CD4-positive, alpha-beta T cell treated with Interleukin-6 for 4 hours (primary cell): Measurements from ENCODE around the gene CUL9.

Experiments used
- DNase-seq: peaks from one replicate; pipeline ENCODE4 v3.0.0-alpha.2; 2020; ENCODE audit warnings: mixed read lengths

Gene CUL9

DNA sequence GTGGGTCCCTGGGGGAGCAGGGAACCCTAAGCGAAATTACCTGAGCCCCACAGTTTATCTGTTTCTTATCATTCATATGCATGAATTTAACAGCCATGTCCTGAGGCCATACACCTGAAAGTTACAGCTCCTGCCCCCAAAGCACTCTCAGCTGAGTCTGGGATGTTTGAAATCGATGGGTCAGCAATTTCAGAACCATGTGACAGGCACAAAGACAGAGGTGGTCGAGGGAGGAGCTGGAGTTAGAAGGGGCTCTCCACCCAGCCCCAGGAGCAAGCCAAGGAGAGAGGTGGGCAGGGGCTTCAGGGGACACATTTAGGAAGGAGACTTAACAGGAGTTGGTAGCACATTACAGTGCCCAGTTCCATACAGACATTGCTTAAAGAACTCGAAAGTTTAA is 76.2 kb downstream of the CUL9 start:
- no peak for DNase-seq

DNA sequence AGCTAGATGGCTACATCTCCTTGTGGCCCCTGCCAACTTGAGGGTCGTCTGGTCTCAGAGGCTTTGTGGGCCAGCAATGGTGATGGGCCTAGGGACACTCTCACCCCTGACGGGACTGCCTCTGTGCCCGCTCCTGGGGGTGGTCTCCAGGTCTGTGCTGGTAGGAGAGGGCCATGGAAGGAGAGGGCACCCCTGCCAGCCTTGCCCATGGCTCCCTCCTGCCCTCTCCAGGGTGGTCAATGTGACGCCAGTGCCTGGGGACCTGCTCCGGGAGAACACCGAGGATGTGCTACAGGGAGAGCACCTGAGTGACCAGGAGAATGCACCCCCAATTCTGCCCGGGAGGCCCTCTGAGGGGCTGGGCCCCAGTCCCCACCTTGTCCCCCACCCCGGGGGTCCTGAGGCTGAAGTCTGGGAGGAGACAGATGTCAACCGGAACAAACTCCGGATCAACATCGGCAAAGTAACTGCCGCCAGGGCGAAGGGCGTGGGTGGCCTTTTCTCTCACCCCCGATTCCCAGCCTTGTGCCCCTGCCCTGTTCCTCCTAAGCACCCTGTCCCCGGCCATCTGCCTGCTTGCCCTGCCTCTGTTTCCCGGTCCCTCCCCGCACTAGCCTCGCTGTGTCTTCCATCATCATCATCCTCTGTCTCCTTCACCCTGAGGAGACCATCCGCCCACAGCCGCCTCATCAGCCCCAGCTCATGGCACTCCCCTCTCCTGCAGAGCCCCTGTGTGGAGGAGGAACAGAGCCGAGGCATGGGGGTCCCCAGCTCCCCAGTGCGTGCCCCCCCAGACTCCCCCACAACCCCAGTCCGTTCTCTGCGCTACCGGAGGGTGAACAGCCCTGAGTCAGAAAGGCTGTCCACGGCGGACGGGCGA is 77.1 kb downstream of the CUL9 start:
- no peak for DNase-seq

DNA sequence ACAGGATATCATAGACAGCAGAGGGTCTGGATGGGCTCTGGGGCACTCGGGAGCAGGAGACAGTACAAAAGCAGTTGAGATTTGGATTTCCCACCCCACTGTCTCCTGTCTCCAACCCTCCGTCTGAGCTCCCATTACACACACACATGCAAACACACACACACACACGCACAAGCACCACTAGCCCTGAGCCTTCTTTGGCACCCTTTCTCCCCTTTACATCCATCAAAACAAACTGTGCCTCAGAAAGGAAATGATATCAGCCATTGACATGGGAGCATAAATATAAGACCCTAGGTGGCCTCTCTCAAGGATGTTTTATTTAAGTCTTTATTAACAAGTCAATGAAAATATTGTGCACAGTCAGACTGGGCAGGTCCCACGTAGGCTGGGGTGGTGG is 78.8 kb downstream of the CUL9 start:
- no peak for DNase-seq

DNA sequence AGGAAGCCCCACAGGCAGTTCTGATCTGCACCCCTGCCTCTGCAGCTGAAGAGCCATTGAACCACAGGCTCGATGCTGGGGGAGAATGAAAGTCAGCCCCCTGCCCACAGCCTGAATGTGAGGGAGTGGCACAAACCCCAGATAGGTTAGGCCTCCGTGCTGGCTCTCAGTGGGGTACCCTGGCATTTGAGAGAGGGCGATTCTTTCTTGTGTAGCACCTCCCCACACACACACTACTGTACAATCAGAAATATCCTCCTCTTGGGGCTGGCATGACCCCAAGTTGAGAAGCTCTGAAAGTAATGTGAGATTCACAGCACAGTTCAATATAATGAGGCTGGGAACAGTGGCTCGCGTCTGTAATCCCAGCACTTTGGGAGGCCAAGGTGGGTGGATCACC is 79.2 kb downstream of the CUL9 start:
- no peak for DNase-seq

DNA sequence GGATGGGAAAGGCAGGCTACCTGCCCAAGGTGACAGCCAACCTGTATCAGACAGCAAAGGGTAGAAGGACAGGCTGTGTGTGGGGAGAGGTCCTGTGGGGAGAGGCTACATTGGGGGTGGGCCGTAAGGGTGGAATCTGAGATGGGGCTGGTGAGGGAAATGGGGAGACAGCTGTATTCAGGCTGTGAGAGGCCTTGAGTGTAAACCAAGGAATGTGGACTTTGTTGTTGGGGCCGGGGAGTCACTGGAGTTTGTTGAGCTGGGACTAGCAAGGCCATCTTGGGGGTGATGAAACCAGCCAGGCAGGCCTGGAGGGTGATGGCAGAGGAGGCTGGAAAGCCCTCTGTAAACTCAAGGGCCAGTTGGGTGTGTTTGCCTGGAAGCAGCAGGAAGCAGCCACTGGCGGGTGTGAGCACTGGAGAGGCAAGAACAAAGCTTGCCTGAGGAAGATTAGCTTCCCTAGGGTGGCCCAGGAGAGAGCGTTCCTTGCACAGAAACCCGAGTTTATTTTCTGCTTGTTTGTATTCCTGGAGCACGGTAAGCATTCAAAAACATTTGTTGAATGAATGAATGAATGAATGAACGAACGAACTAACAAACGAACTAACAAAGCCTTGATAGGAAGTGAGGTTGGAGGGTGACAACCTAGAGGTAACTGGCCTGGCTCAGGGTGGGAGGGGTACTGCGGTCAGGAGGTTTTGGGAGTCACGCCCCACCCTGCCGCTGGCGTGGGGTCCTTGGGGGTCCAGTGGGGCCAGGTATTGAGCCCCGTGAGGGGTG is 80.2 kb downstream of the CUL9 start:
- no peak for DNase-seq

DNA sequence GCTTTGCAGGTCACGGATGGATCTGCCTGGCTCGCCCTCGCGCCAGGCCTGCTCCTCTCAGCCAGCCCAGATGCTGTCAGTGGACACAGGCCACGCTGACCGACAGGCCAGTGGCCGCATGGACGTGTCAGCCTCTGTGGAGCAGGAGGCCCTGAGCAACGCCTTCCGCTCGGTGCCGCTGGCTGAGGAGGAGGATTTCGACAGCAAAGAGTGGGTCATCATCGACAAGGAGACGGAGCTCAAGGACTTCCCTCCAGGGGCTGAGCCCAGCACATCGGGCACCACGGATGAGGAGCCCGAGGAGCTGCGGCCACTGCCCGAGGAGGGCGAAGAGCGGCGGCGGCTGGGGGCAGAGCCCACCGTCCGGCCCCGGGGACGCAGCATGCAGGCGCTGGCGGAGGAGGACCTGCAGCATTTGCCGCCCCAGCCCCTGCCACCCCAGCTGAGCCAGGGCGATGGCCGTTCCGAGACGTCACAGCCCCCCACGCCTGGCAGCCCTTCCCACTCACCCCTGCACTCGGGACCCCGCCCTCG is 80.9 kb downstream of the CUL9 start:
- no peak for DNase-seq

DNA sequence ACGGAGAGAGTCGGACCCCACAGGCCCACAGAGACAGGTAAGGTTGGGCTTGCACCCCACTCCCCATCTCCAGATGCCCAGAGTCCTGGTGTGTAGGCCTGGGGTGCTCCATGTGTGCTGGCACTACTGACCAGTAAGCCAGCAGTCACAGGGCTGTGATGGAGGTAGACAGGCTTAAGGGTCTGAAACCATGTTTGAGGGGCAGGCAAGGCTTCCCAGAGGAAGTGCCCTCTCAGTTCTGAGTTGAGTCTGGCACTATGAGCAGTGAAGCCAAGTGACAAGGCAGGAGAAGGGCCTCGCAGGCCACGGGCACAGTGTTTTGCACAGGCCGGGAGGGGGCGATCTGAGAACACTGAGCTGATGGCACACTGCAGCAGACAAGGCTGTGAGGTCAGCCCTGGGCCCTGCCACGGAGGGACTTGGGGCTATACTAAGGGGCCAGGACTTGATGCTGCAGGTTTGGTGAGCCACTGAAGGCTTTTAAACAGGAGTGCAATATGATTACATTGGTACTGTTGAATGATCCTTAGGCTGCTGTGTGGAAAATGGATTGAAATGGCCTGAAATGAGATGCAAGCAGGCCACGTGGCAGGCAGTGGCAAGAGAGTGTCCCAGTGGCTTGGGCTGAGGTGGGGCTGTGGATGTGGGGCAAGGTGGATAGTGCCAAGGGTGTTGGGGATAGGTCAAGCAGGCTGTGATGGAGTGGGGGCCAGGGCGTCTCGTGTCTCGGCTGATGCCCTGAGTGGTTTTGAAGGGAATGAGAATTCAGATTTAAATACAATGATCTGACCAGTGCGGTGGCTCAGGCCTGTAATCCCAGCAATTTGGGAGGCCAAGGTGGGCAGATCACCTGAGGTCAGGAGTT is 81.5 kb downstream of the CUL9 start:
- DNase-seq = peak; percentile 85

DNA sequence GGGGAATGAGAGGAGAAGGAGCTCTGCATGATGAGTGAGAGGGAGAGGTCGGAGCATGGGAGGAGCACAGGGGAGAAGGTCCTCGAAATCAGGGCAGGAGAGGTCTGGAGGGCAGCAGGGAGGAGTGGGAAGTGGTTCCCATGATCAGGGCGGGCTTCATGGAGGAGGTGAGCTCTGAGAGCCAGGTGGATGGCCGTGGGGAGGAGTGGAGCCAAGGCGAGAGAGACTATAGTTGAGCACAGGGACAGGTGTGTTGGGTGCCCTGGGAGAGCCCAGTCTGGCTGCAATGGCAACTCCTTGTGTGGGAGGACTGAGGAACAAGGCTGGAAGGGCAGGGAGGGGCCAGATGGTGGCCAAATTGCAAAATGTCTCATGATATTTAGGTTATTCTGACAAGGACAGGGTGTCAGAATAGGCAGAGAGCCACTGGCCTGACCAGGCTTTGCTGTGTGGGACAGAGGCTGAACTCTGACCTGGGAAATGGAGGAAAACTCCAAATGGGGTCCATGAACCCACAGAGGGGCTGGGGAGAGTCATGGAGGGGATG is 82.7 kb downstream of the CUL9 start:
- no peak for DNase-seq

DNA sequence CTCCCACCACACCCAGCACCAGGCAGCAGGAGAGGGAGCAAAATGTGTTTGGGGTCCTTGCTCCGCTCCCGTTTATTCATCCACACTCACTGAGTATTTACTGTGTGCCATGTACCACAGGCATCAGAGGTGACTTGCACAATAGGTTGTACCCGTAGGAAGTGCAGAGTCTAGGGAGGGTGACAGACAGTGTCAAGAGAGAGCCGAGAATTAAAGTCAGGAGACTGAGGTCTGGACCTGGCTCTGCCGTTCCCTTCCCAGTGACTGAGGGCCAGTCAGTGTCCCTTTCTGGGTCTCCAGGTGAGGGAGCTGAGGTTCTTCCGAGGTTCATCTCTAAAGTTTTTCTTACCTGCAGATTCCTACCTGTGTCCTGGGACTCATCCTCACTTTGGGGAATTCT is 83.6 kb downstream of the CUL9 start:
- DNase-seq = no peak

DNA sequence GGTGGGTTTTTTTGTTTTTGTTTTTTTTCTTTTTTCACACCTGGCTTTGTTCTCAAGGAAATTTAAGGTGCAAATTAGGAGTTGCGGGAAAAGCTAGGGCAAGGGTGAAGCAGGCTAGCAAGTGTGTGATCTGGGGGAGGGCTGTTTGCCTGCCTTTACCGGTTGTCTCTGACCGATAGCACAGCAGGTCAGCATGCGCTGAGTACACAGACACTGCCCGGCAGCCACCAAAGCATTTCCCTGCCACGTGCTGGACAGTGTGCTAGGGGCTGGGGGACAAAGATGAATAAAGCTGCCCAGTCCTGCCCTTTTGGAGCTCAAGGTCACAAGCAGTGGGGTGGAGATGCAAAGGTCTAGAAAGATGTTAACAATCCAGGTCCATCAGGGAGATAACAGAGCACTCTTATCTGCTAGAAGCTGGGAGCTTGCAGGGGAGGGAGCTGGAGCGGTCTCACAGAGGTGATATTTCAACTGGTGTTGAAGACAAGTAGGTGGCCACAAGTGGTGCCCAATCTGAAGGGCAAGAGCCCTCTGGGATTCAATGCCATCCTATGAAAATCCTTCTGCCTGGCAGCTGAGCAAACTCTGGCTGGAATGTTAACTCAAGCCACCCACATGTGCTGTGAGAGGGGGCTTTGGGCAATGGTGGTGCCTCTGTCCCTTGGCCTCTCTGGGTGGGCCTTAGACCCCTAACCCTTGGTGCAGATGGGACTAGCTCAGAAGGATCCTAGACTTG is 85.8 kb downstream of the CUL9 start:
- no peak for DNase-seq

DNA sequence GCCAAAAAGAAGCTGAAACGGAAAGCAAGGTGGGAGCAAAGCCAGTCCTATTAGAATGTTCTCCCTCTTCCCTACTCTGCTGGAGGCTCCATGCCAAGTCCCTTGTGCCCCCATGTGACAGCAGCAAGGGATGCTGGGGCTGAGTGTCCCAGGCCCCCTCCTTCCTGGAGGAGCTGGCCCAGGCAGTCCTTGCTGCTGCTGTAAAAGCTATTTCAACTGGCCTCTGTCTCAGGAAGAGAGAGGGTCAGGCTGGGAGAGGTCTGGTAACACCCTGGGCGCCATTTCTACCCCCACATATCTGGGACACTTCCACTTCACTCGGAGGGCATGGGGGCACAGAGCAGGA is 86.3 kb downstream of the CUL9 start:
- DNase-seq = no peak

DNA sequence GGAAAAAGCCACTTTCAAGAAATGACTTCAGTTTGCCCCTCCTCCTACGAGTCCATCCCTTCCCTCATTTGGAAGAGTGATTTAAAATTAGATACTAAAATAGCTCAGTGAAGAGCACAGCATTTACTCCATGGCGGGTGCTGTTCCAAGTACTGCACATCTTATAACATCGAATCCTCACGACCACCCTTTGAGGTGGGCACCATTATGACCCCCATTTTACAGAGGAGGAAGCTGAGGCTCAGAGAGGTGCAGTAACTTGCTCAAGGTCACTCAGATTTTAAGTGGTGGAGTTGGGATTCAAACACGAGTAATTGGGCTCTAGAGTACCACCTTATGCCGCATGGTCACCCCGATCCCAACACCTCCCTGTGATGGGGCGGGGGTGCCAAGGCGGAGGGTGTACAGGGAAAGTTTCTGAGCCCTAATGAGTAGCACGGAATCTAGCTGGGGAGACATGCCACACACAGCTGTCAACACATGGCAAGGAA is 86.8 kb downstream of the CUL9 start:
- DNase-seq = no peak

DNA sequence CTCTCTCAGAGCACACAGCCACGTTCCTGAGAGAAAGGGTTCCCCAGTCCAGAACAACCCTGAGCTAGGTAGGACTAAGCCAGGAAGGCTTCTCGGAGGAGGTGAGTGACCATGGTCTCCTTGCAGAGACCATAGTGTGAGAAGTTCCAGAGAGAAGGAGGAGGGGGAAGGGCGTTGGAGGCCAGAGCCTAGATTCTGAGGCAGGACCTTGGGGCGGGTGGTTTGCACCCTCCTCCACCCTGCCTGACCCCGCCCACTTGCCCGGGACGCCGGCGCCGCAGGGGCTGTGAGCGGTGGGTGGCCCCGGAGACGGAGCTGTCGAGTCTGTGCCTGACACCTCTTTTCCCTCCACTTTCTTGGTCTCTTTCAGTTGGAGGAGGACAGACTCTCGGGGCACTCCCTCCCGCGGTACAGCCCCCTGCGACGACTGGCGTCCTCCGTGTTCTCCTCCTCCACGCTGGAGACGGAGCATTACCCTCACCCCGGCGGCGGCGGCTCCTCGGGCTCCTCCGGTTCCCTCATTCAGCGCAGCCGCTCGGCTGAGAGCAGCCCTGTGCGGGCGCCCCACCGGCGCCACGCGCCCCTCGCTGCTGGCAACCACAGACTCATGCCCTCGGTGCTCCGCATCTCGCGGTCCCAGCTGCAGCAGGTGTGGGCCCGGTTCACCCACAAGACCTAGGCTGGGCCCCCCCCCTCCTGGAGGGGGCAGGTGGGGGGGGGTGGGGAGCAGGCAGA is 87.4 kb downstream of the CUL9 start:
- DNase-seq = peak; percentile 64

DNA sequence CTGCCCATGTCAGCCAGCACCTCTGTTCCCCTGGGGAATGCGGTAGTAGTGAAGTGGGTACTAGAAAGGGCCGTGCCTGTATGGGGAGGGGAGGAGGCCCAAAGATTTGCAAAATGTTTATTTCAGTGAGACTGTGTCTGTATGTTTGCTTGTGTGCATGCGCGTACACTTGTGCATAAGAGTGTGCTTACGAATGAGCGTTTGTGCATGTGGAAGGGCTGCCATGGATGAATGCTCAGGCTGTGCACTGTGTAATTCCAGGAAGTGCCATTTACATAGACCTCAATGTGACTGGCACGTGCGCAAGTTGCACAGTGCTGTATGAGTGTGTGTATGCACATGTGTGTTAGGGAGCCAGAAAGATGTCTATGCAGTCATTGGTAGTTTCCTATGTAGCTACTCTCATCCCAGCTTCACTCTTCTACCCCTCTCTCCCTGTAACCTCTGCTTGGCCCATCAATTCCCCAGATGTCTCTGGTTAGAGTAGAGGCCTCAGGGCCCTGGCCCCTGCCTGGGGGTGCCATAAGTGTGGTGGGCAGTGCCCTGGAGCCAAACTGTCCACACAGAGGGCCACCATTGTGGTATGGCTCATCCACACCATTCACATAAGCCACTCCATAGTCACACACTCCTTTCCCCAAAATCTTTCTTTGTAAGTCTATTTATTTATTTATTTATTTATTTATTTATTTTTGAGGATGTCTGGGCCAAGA is 89.3 kb downstream of the CUL9 start:
- DNase-seq = no peak

DNA sequence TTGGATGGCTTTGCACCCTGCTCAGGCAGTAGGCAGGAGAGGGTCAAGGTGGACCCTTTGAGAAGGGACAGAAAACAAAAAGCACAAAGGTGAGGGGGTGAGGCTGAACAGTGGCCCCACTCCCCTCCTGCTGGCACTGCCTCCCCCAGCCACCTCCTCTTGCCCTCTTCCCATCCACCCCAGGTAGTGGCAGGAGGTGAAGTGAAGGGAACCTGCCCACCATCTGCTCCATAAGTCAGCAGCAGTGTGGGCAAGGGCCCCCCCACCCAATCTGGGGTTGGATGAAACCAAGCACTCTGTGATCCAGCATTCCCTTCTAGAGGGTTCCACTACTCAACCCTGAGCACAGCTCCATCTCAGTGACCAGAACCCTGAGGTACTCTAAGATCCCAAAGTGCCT is 89.9 kb downstream of the CUL9 start:
- DNase-seq = no peak

DNA sequence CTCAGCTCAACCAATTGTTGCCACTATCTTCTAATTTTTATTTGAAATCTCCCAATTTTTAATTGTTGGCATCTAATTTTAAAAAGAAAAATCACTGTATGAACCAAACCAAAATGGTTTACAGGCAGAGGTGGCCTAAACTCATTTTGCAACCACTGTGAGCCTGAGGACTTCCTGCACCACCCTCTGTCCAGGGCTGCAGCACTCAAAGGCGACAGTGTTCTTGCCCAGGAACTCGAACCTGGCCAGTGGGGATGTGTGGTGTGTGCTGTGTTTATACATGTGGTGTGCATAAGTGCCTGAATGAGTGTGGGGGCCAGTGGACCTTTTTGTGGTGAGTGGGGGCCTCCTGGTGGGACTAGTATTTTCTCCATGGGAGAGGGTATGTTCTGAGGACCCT is 91.7 kb downstream of the CUL9 start:
- DNase-seq = no peak
